ENCODE data around the gene AGAP1.

The AGAP1 gene

DNA sequence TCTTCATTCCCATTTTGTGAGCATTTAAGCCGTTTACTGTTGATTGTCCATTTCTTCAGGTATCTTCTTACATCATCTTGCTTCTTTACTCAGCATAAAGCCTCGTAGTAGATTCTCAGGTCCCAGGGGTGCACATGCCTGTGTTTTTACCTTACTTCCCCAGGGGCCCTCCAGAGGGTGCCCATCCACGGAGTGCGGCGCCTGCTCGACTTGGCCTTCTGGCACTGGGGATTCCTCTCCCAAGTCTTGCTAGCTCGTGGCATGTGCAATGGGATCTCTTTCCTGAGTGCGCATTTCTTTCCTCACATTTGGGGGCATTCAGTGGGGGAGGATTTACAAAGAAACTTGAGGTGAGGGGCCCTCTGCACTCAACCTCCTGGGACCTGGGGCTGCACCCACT lies 148.1 kb downstream of the AGAP1 start:
- no peak for DNase-seq

DNA sequence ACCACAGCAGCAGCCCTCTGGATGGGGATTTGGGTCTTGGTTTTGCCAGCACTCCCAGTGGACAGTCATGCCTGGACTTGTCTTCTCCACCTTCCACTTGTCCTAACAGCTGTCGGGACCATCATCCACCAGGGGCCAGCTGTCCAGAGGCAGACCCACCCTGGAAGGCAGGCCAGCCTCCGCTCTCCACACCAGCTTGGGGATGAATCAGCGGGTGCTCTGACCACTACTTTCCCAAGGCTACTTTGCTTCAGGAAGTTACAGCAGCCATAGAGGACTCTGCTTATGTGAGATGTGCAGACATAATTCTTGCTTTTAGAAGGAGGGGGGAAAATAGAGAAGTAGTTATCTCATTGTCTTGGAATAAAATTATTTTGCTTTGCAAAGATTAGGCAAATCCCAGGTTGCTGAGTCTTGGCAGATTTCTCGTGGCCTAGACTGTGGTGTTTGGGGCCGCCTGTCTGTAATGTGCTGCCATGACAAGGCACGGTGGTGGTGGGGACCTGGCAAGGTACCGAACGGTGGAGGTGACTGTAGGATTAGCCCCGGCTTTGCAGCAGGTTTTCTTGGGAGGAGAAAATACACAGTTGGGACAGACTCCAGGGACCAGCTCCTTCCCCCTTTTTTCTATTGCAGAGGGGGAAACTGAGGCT lies 148.7 kb downstream of the AGAP1 start:
- DNase-seq: no peak

DNA sequence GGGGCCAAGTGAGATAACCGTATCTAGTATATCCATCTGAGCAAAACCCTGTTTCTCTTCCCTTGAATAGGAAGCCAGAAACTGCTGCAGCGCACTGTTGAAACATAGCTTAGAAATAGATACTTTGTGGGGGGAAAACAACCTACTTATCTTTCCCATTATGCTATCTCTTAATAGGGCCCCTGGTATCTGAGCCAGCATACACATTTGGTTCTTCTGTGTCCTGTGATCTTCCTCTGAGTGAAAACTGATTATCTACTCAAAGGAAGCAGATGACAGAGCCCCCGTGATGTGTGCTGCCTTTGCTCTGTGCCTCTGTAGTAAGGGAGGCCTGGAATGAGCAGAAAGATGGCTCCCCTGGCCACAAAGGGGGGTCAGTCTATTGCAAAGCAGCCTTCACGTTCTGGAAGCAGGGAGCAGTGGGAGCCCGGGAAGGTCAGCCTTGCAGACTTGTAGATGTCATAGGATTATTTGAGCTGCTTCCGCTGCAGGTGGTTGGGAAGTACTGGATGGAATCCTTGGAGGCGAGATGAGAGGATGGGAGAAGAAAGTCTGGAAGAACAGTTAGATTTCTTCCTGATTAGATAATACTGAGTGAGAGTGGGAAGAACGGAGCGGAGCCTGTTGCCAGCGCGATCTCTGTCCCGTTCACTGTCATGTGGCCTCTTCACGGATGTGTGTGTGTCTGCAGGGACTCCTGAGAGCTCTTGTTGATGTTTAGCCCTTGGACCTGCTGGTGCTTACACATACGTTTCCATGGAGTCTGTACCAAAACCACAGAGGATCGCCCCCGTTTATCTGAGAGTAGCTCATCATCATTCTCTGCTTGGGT lies 150.1 kb downstream of the AGAP1 start:
- DNase-seq: no peak

DNA sequence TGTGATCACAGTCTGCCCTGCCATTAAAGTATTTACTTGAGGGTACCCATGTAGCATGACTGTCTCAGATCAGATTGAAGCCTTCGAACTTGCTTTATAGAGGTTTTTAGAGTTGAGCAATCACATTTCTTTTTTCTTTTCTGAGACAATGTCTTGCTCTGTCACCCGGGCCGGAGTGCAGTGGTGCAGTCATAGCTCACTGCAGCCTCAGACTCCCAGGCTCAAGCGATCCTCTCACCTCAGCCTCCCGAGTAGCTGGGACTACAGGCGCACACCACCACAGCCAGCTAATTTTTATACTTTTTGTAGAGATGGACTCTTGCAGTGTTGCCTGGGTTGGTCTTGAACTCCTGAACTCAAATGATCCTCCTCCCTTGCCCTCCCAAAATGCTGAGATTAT lies 153.4 kb downstream of the AGAP1 start:
- no peak for DNase-seq

DNA sequence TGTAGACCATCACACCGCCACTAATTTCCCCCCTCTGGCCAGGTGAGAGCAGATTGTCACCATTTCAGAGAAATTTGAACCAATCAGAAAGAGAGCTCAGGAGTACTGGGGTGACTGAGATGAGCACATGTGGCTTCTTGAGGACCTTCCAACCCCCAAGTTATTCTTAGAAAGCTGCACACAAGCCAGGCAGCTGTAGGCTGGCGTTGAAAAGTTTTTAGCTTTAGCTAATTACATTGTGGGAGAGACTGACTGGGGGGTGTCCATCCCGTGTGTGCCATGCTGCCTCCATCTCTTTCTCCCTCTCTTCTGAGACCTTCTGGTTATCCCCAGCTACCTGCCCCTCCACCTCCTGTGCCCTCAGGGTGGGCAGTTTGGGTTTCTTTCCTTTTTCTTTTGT lies 154.0 kb downstream of the AGAP1 start:
- DNase-seq: no peak

DNA sequence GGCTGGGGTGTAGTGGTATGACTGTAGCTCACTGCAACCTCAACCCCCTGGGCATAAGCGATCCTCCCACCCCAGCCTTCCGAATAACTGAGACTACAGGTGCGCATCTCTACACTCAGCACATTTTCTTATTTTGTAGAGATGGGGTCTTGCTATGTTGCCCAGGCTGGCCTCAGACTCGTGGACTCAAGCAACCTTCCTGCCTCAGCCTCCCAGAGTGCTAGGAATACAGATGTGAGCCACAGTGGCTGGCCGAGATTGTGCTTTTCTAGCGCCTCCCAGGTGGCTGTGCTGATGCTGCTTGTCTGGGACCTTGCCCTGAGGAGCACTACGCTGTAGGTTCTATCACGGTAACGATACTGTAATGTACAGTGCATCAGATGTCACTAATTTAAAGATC lies 155.6 kb downstream of the AGAP1 start:
- no peak for DNase-seq

DNA sequence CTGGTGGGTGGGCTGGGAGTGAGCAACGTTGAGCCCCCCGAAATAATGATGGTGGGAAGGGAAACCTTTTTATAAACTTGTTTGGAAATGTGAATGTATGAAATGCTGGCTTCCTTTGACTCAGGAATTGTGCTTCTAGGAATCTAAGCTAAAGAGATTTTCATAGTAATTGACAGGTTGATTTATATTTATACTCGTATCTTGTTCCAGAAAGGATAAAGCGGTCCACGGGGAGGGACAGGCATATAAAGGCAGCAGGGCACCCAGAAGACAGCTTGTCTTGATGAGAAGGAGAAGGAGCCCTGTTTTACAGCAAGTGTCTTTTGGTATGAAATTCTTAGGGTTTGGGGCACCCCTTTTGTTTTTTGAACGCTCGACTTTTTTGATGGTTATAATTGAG lies 157.8 kb downstream of the AGAP1 start:
- no peak for DNase-seq

DNA sequence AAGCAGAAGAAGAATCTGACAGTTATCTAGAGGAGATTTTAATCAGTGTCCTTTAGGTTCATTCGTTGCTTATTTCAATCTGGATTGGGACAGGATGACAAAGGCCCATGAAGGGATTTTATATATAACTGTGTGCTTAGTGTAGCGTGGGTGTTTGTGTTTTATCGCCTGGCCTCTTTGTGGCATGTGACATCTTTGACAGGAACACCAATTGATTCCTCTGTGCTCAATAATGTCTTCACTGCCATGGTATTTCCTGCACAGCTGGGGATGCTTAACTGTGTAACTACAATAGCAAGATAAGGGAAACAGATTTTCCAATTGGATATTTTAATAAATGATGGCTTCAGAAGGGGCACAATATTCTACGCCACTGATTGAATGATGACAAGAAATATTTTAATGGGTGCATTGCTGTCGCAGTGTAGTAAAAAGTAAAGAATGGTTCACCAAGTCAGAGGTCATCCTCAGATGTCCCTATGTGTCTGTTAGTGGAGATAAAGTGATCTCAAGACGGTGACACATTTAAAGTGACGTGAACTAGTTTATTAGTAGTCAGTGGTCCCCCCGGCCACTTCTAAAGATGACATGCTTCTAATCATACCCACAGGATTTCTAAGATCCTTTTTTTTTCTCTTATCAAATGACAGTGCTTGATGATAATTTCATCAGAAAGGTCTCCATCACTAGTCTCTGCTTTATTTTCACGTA lies 160.4 kb downstream of the AGAP1 start:
- DNase-seq: no peak

DNA sequence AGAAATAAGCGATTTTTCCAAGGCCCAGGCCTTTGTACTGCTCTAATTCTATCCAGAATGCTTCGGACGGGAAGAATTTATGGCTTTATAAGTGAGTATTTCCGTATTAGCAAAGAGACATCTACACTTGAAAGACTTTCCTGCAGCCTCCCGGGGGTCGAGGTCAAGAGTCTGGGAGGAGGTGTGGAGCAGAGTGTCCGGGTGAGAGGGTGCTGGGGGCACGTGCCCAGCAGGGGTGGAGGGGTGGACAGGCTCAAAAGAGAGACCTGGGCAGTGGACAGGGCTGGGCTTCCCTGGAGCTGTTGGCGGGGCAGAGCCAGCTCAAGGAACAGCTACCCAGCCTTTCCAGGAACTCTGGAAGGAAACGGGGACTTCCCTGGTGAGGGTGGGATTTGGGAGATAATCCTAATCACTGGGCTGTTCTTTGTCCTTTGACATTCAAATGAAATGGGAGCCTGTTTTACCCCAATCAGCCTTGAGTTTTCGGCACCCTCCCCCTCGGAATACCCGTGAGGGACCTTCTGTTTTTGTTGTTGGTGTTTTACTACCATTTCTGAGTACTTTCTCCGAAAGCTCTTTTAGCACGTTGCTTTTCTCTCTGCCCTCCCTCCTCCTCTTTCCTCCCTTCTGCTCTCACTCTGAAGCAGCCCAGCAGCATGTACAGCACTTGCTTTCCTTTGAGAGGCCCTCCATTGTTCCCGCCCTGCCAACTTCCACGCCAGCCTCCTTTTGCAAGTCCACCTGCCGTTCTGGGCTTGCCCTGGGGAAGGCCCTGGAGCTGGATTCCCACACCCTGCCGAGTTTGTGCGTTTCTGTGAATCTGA lies 164.7 kb downstream of the AGAP1 start:
- no peak for DNase-seq

DNA sequence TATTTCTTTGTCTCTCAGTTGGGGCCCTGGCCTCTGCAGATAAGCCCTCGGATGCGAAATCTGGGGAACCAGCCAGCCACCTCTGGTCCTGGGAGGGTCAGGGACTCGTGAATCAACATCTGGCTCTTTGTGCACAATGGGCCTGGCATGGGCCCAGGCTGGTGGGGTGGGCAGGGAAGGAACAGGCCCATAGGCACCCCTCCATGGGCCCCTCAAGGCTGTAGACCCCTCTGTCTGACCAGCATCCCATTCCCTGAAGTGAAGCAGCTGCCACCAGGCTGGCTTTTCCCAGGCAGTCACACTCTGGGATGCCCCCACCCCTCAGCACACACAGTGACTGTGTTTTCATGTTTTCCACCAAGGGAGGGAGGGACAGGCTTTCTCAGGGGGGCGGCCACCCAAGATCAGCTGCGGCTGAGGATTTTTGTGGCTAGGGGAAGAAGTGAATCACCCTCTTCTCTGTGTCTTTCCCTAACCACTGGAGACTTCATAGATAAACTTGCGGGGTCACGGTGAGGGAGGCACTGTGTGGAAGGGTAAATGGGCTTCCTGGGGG lies 166.0 kb downstream of the AGAP1 start:
- no peak for DNase-seq

DNA sequence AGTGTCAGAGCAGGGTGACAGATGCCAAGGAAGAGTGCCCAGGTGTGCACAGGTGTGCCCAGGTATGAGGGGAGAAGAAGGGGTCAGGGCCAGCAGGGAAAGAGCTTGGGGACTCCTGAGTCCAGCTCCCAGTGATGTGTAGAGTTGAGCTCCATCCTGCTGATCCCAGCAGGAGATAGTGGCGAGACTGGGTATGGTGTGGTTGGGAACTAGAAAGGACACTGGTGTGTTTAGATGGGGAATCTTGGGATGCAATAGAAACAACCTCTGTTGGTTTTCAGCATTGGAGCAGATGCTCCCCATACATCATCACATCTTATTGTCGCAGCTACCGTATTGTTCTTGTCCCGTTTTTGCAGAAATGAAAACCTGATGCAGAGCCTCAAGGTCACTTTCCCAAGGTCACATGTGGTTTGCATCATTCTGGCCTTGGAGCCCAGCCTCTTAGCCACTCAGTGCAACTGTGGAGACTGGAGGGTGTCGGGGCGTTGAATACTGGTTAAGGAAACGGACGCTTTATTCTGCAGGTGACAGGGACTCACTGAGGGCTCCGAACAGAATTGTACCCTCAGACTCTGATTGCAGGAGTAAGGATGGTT lies 166.7 kb downstream of the AGAP1 start:
- no peak for DNase-seq

DNA sequence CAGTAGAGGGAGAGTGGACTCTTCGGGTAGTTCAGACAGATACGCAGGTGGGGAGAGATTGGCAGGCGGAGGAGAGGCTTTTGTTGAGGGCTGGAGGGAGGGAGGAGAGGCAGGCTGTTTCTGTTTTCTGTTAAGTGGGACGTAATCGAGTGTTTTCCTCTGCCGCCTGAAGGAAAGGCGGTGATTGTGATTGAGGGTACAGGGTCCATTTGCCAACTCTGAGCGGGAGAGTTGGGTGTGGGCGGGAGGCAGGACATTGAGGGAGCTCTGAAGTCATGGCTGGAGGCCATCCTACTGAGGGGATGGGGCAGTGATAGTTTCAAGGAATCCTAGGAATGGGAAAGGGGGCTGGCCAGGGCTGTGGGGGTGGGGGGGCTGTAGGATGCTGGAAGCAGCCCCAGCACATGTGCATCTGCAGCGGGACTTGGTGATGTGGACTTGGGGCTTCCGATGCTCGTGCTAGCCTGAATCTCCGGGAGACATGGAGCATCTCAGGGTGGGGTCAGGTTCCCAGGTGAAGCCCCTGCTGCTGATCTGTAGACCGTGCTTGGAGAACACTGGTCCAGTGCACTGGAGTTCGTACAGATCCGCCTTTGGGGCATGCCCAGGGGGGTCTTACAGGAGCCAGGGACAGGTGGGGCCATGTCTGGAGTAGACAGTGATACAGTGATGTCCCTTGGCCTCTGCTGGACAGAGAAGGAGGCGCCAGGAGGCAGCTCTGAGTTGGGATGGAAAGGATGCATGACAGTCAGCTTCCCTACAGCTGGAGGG lies 167.5 kb downstream of the AGAP1 start:
- no peak for DNase-seq

DNA sequence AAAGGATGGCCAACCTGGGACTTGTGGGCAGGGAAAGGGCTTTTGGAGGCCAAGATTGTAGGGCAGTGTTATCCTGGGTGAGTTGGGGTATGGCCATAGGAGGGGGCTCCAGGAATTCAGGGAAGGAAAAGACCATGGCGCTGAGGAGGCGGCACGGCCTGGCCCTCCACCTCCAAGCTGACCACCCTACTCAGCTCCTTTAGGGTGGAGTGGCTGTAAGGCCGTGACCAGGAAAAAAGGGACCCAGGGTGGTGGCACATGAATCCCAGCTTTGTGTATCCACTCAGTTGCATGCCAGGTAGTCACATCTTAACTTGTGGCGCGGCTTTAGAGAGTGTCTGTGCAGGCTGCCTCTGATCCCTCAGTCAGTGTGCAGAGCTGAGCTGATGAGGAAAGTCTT lies 168.1 kb downstream of the AGAP1 start:
- no peak for DNase-seq

DNA sequence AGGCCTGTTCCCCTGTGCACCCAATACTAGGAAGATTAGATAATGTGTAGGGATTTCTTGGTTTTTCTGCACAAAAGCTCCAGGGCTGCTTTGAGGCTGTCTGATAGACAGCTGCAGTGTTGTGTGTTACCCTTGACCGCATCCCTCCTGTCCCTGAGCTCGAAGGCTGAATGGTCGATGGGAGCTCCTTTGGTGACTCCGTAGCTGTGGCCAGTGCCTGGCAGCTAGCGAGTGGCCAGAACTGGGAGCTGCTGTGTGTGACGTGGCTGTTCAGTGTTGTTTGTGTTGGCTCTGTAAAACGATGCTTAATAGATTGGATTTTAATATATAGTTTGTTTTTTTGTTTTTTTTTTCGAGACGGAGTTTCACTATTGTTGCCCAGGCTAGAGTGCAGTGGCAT lies 170.0 kb downstream of the AGAP1 start:
- no peak for DNase-seq

DNA sequence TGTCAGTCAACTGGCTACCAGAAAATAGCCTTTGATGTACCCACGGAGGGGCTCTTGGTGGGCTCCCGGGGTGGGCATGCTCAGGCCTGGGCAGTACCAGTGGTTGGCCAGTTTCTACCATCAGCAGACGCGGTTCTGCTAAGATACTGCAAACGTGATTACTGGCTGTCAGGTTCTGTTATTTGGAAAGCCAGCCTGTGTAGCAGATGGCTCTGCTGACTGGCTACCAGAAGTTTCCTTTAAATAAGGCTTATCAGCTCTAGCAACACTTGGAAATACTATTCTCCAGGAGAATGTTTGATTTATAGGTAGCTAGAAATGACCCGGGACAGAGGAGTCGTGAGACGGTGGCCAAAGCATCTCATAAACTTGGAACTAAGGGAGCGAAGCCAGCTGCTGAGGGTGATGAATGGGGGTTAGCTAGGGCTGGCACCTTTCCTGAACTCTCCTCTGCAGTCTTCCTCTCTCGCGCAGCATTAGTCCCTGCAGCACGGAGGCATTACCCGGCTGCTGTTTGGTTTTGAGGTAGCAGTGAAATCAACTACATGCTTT lies 171.9 kb downstream of the AGAP1 start:
- peak; percentile 40 for DNase-seq

DNA sequence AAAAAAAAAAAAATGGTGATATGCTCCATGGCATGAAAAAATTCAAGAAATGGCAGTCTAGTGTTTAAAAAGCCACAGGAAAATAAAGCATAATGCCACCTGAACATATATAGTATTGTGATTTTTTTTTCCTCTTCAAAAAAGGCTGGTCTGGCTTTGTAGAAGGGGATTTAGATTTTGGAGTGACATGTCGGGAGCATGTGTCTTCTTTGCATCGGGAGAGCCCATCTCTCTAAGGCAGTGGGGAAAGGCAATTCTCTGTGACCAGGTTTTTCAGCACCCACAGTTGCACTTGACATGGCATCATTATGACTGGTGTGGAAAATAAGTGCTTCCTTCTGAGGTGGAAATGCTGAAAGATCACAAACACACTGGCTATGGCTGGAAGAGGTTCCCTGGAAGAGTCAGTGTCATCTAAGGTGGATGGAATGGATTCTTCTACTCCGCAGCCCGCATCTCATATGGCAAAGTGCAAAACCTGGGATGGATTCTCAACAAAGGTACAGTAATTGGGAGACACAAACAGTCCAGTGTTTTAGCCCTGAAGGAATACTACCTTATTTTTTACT lies 172.5 kb downstream of the AGAP1 start:
- DNase-seq: peak; percentile 80

DNA sequence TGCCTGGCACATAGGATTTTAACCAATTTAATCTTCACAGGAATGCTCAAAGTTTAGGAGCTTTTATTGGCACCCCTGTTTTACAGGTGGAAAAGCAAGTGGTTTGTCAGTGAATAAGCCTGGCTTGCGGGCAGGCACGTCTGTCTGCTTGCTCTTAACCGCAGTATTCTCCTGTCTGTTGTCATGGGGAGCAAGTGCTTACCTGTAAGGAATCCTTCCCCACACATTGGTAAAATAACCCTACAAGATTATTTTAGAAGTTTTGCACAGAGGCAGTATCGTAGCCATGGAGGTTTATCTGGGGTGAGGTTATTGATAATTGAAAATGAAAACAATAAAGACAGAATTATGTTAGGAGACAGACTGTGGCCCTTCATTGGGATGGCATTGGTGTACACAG lies 174.9 kb downstream of the AGAP1 start:
- DNase-seq: no peak

DNA sequence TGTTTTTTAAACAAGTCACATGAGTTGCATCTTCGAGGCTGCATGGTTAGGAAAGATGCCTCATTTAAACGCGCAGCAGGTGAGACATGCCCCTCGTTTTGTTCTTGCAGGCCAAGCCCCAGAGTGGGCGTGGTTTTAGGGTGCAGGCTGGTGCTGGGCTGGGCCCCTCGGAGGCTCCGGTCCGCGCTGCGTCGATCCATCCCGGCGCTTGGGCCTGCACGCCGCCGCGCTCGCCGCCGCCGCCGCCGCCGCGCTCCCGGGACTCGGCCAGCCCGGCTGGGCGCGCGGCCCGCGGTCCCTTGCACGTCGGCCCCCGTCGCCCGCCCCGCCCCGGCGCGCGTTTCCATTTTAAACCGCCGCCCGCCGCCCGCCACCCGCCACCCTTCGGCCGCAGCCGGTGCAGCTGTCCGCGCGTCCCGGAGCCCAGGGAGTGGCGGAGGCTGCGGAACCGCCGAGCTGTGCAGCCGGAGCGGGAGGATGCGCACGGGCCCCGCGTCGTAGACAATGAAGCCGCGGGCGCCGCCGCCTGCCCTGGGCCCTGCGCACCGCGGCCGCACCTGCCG lies 175.5 kb downstream of the AGAP1 start:
- no peak for DNase-seq

DNA sequence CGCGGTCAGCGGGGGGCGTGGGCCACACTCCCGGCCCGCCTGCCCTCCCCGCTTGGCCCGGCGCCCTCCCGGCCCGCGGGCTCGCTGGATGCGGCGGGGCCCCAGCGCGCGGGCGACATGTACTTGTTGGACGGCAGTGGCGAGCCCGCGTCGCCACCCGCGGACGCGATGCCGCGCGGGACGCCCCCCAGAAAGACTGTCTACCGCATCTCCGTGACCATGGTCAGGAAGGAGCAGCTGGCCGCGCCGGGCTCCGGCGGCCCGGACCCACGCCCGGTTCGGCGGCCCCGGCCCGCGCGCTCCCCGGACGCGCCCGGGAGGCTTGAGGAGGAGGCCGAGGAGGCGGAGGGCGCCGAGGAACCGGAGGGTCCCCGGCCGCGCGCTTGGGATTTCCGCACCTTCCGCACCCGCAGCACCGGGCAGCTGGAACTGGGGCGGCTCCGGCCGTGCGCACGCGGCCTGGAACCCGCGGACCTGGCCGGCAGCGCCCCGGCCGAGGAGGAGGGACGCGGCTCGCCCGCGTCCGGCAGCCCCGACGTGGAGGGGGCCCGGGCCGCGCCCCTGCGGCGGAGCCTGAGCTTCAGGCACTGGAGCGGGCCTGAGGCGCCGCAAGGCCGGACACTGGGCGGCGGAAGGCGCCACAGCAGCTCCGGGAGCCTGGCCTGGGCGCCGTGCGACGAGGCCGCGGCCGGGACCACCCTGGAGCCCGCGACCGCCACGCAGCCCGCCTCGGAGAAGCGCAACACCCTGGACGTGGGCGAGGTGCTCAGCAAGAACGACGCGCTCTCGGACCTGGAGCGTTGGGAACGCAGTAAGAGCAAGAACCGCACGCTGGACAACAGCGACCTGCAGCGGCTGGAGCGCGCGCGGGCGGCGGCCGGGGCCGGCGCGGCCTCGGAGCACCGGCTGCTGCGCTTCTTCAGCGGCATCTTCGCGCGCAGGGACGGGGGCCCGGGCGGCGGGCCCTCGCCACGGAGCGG lies 176.4 kb downstream of the AGAP1 start:
- no peak for DNase-seq
